ENCODE data around the gene ID3.

GRCh38 chr1:23596382-23597358 lies 37.4 kb upstream of the ID3 start:
- no peak for TF ChIP-seq ZNF24 (tag by site-specific recombination; IDR thresholded peaks at IDR 0.05)
- no peak for TF ChIP-seq ZNF677 (tag by site-specific recombination; IDR thresholded peaks at IDR 0.05)
- TF ChIP-seq CTCF (tag by site-specific recombination; IDR thresholded peaks at IDR 0.05), result no peak
- TF ChIP-seq ZNF133 (tag by site-specific recombination; IDR thresholded peaks at IDR 0.05), result no peak
- no peak for TF ChIP-seq ZNF26 (tag by site-specific recombination; IDR thresholded peaks at IDR 0.05)

Measured in HEK293 (cell line).